OCI-LY1 (cell line): ENCODE data around the gene LIME1.

ENCODE experiments used
- H2AFZ ChIP-seq: fragments of 200-600 bp; sonication (generic), shearing (Covaris generic); 2 replicates; pipeline ENCODE4 v1.6.0; 2014; ENCODE audit warnings: antibody characterized with exemption, mild to moderate bottlenecking, low read length
- H3F3A ChIP-seq: fragments of 200-600 bp; sonication (generic), shearing (Covaris generic); 2 replicates; pipeline ENCODE4 v1.6.0; 2014; ENCODE audit warnings: mild to moderate bottlenecking, antibody characterized with exemption, low read length, moderate library complexity; ENCODE audit not compliant: insufficient read depth
- H3K27ac ChIP-seq: fragments of 200-600 bp; sonication (generic); 2 replicates; pipeline ENCODE4 v1.5.1; 2014; ENCODE audit warnings: low read length, mixed run types, mild to moderate bottlenecking, low read depth; ENCODE audit not compliant: poor library complexity, severe bottlenecking
- H3K27me3 ChIP-seq: fragments of 200-600 bp; sonication (generic); 2 replicates; pipeline ENCODE4 v1.6.0; 2014; ENCODE audit warnings: antibody characterized with exemption, mild to moderate bottlenecking, low read length, moderate library complexity; ENCODE audit not compliant: insufficient read depth
- H3K36me3 ChIP-seq: fragments of 200-600 bp; sonication (generic); 2 replicates; pipeline ENCODE4 v1.6.1; 2014; ENCODE audit warnings: mild to moderate bottlenecking, antibody characterized with exemption, low read length, moderate library complexity, mixed read lengths; ENCODE audit not compliant: insufficient read depth
- H3K4me1 ChIP-seq: fragments of 200-600 bp; sonication (generic); 2 replicates; pipeline ENCODE4 v1.5.1; 2014; ENCODE audit warnings: mild to moderate bottlenecking, low read length, moderate library complexity; ENCODE audit not compliant: insufficient read depth, severe bottlenecking
- H3K4me2 ChIP-seq: fragments of 200-600 bp; sonication (generic), shearing (Covaris generic); 2 replicates; pipeline ENCODE4 v1.6.1; 2014; ENCODE audit warnings: low read length
- H3K4me3 ChIP-seq: fragments of 200-600 bp; sonication (generic); 2 replicates; pipeline ENCODE4 v1.5.1; 2014; ENCODE audit warnings: low read length, low read depth, mild to moderate bottlenecking, mixed read lengths; ENCODE audit not compliant: poor library complexity, severe bottlenecking
- H3K79me2 ChIP-seq: fragments of 200-600 bp; shearing (Covaris generic); 2 replicates; pipeline ENCODE4 v1.6.1; 2016; ENCODE audit warnings: mixed run types, low read length, mixed read lengths; ENCODE audit not compliant: insufficient read depth
- H3K9ac ChIP-seq: fragments of 200-600 bp; sonication (generic), shearing (Covaris generic); 2 replicates; pipeline ENCODE4 v1.6.1; 2014; ENCODE audit warnings: mild to moderate bottlenecking, low read length, mixed read lengths
- H3K9me2 ChIP-seq: fragments of 200-600 bp; sonication (generic), shearing (Covaris generic); 2 replicates; pipeline ENCODE4 v1.6.1; 2014; ENCODE audit warnings: low read depth, mild to moderate bottlenecking, low read length, mixed read lengths
- H3K9me3 ChIP-seq: fragments of 200-600 bp; shearing (Covaris generic); 2 replicates; pipeline ENCODE4 v1.6.1; 2014; ENCODE audit warnings: low read length, mixed read lengths
- H4K20me1 ChIP-seq: fragments of 200-600 bp; sonication (generic), shearing (Covaris generic); 2 replicates; pipeline ENCODE4 v1.6.0; 2016; ENCODE audit warnings: mild to moderate bottlenecking, low read length; ENCODE audit not compliant: insufficient read depth
- EZH2 ChIP-seq: fragments of 200-600 bp; sonication (generic), shearing (Covaris generic); IDR thresholded peaks from 2 replicates; pipeline ENCODE4 v1.8.0; 2017; ENCODE audit warnings: borderline replicate concordance, mixed run types, mild to moderate bottlenecking, antibody characterized with exemption, low read length, moderate library complexity, mixed read lengths
- TF ChIP-seq, protein P1 (sequence below): fragments of 200-600 bp; sonication (generic), shearing (Covaris generic); IDR thresholded peaks from 2 replicates; pipeline ENCODE4 v1.5.1; 2017; ENCODE audit warnings: mild to moderate bottlenecking, antibody characterized with exemption, low read length, moderate library complexity, mixed read lengths

The LIME1 gene

DNA sequence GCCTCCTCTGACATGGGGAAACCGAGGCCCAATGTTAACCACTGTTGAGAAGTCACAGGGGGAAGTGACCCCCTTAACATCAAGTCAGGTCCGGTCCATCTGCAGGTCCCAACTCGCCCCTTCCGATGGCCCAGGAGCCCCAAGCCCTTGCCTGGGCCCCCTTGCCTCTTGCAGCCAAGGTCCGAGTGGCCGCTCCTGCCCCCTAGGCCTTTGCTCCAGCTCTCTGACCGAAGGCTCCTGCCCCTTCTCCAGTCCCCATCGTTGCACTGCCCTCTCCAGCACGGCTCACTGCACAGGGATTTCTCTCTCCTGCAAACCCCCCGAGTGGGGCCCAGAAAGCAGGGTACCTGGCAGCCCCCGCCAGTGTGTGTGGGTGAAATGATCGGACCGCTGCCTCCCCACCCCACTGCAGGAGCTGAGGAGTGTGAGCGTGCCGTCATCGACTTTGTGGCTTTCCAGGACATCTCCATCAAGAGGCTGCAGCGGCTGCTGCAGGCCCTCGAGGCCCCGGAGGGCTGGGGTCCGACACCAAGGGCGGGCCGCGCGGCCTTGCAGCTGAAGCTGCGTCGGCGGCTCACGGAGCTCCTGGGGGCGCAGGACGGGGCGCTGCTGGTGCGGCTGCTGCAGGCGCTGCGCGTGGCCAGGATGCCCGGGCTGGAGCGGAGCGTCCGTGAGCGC, 38.5 kb upstream of the LIME1 start:
- Histone ChIP-seq H3K79me2 (no peaks in the 10 kb centered on the region), H2AFZ (no peak overlapping the region), H3K27ac (no peak overlapping the region), H3K9me2 (no peaks in the 10 kb centered on the region), H3K4me1 (no peaks in the 10 kb centered on the region), H3K9me3 (no peaks in the 10 kb centered on the region), H3K4me3 (no peak overlapping the region), H3F3A (no peaks in the 10 kb centered on the region), H3K27me3 (no peaks in the 10 kb centered on the region), H3K4me2 (no peak overlapping the region), H3K9ac (no peak overlapping the region), H3K36me3 (no peaks in the 10 kb centered on the region; the same call in 1 of the 2 replicates), H4K20me1 (no peaks in the 10 kb centered on the region)
- TF ChIP-seq, protein P1, sequence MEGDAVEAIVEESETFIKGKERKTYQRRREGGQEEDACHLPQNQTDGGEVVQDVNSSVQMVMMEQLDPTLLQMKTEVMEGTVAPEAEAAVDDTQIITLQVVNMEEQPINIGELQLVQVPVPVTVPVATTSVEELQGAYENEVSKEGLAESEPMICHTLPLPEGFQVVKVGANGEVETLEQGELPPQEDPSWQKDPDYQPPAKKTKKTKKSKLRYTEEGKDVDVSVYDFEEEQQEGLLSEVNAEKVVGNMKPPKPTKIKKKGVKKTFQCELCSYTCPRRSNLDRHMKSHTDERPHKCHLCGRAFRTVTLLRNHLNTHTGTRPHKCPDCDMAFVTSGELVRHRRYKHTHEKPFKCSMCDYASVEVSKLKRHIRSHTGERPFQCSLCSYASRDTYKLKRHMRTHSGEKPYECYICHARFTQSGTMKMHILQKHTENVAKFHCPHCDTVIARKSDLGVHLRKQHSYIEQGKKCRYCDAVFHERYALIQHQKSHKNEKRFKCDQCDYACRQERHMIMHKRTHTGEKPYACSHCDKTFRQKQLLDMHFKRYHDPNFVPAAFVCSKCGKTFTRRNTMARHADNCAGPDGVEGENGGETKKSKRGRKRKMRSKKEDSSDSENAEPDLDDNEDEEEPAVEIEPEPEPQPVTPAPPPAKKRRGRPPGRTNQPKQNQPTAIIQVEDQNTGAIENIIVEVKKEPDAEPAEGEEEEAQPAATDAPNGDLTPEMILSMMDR = no peak
- TF ChIP-seq EZH2 = no peak

DNA sequence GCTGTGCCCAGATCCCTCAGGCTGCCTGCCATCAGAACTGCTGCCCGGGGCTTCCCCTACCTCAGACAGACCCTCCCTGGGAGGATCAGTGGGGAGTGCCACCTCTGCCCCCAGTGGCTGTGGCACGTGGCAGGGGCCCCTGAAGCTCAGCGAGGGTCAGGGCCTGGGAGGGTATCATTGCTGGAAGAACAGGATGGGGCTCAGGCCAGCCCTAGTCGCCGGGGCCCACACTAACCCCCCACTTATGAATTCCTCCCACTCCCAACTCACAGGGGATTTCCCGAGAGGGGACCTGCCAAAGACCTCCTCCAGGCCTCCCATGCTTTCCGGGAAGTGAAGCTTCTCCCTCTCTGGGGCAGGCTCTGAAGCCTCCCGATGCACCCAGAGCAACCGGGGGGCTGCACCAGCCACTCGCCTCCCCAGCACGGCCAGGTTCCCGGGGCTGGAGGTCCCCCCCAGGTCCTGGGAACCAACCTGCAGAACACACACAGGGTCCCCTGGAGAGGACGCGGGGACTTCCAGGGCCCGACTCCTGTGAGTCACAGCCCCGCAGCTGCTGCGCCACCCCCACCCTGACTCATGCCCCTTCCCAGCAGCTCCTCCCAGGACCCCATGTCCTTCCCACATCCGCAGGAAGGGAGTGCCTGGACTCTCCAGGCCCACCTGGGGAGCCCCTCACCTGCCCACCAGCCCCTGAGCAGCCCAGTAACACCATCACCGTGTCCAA, 37.6 kb upstream of the LIME1 start:
- no peaks in the 10 kb centered on the region for H4K20me1 ChIP-seq
- H3F3A ChIP-seq = no peaks in the 10 kb centered on the region
- H3K9me3 ChIP-seq = no peaks in the 10 kb centered on the region
- no peak overlapping the region for H3K4me2 ChIP-seq
- H3K36me3 ChIP-seq = peaks cover 6% of the 10 kb centered on the region; the same call in 1 of the 2 replicates
- H2AFZ ChIP-seq = no peak overlapping the region
- no peaks in the 10 kb centered on the region for H3K9me2 ChIP-seq
- H3K4me3 ChIP-seq = no peak overlapping the region
- H3K4me1 ChIP-seq = no peaks in the 10 kb centered on the region
- no peak for TF ChIP-seq EZH2
- TF ChIP-seq, protein P1 = no peak
- no peaks in the 10 kb centered on the region for H3K79me2 ChIP-seq
- H3K27ac ChIP-seq = no peak overlapping the region
- H3K27me3 ChIP-seq = no peaks in the 10 kb centered on the region
- no peak overlapping the region for H3K9ac ChIP-seq

DNA sequence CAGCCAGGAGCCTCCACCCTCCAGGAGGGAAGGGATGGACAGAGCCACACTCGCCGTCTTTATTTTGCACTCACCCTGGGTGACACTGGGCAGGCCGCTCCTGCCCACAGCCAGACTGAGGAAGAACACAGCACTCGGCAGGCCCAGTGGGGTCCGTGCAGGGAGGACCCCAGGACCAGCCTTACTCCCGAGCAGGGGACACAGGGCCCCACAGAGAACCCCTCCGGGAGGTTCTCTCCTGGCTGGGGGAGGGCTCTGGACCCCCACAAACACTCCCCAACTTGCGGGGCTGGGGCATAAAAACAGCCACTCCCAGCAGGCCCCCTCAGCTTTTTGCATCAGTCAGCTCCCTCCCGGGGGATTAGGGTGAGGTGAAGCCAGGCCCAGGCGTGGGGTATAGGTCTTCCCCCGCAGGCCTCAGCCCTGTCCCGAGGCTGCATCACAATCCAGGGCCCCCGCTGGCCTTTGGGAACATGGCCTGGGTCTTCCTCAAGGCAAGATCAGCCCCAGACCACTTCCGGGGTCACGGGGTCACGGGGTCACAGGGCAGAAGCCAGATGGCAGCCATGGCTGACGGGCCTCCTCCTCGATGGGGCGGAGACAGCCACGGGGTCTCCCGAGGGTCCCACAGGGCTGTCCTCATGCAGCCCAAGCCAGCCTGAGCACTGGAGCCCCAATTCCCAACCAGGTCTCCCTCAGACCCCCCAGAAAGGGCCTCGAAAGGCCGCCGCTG, 36.8 kb upstream of the LIME1 start:
- H3K27me3 ChIP-seq = no peaks in the 10 kb centered on the region
- no peaks in the 10 kb centered on the region for H3K4me1 ChIP-seq
- H3K27ac ChIP-seq = no peak overlapping the region
- no peaks in the 10 kb centered on the region for H3K9me2 ChIP-seq
- H2AFZ ChIP-seq = no peak overlapping the region
- H3K4me2 ChIP-seq = no peak overlapping the region
- H3F3A ChIP-seq = no peaks in the 10 kb centered on the region
- H4K20me1 ChIP-seq = no peaks in the 10 kb centered on the region
- peaks cover 13% of the 10 kb centered on the region for H3K36me3 ChIP-seq
- no peaks in the 10 kb centered on the region for H3K9me3 ChIP-seq
- TF ChIP-seq EZH2 = no peak
- TF ChIP-seq, protein P1 = no peak
- H3K79me2 ChIP-seq = no peaks in the 10 kb centered on the region
- H3K4me3 ChIP-seq = no peak overlapping the region
- no peak overlapping the region for H3K9ac ChIP-seq
